Measurements from ENCODE around the gene DCAF17.

GRCh38 chr2:171521361-171522051 lies 87.5 kb downstream of the DCAF17 start:
- TF ChIP-seq, protein P1, sequence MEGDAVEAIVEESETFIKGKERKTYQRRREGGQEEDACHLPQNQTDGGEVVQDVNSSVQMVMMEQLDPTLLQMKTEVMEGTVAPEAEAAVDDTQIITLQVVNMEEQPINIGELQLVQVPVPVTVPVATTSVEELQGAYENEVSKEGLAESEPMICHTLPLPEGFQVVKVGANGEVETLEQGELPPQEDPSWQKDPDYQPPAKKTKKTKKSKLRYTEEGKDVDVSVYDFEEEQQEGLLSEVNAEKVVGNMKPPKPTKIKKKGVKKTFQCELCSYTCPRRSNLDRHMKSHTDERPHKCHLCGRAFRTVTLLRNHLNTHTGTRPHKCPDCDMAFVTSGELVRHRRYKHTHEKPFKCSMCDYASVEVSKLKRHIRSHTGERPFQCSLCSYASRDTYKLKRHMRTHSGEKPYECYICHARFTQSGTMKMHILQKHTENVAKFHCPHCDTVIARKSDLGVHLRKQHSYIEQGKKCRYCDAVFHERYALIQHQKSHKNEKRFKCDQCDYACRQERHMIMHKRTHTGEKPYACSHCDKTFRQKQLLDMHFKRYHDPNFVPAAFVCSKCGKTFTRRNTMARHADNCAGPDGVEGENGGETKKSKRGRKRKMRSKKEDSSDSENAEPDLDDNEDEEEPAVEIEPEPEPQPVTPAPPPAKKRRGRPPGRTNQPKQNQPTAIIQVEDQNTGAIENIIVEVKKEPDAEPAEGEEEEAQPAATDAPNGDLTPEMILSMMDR (conservative IDR thresholded peaks at IDR 0.05 in 1 of 2, IDR thresholded peaks at IDR 0.05 in 1 of 2; ENCODE audit: extremely low read depth in 1 of 2, insufficient read depth in 1 of 2, low read depth in 1 of 2, low read length in 2 of 2) = no peak
- TF ChIP-seq EZH2 (IDR thresholded peaks at IDR 0.05; ENCODE audit: borderline replicate concordance, low read length) = no peak
